Muscle of back (tissue), 11 donors: ENCODE data around the gene LPP. TPM values are rescaled to one million over a fixed set of nuclear protein-coding genes. Genes with fewer than 3 reads are reported as not detected.

Experiments used
- DNase-seq, 3 donors: peaks; one replicate each; pipeline versions ENCODE4 v3.0.0 to v3.0.0-alpha.2; 2013
- polyA plus RNA-seq, 10 donors: library from polyadenylated mRNA; unstranded; fragments of 120-200 nt; gene quantifications; one replicate each; pipeline ENCODE4 v1.2.1, GENCODE V29; 2013; ENCODE audit not compliant: insufficient read length in 10 of 10

Gene LPP
- polyA plus RNA-seq, 10 donors: 12.0 to 18.9 (median 16.3) TPM

DNA sequence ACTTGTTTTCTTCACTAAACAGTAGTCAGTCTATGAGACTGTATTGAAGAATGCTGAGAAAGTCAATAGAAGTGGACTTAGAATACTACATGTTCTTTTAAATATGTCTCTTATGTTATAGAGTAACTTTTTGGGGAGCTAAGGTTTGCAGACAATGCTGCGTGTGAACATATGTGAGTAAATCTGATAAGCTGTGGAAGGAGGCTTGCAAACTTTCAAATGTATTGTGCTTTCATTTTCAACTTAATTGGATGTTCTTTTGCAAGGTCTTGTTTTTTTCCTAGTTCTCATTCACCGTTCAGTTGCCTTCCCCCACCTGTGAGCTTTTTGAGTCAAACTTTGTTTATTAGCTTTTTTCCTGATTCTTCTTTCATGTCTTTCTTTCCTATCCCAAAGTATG lies 176.2 kb downstream of the LPP start:
- no peak for DNase-seq

DNA sequence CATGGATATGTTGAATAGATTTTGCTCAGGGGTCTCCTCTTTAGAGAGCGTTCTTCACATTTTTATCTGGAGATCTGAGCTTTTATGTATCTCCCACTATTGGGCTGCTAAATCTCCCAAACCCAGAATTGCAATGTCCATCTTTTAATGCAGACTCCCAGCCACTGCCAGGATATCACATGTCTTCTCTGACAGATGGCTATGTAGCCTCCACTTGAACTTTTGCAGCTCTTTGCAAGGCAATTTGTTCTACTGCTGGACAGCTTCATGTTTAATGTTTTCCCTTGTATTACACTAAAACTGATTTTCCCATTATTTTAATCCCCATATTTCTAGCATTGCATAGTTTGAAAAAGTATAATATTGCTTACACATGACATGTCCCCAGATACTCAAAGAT lies 177.2 kb downstream of the LPP start:
- peak in 2 of 3 donors; percentile 47 to 65 for DNase-seq

GRCh38 chr3:188332085-188332484 lies 178.1 kb downstream of the LPP start:
- no peak for DNase-seq

- no peak for DNase-seq
Observed at GRCh38 chr3:188335656-188336055, 181.7 kb downstream of the LPP start.

DNA sequence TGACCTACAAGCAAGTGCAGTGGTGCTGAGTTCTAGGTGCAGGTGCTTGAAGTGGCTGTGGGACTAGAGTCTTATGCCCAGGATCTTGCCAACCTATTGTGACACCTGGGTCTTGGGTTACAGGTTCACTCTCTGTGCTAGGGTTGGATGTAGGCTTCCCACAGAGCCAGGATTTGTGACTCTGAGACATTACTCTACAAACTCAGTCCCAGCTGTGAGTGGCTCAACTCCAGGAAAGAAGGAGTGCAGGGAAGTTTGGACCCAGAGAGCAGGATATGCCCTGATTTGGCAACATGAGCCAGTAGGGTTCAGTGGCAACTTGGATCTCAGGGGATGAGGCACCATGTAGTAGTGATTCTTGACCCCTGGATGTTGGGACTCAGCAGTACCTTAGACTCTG lies 182.2 kb downstream of the LPP start:
- DNase-seq: no peak

- no peak for DNase-seq
Observed at GRCh38 chr3:188337232-188337631, 183.3 kb downstream of the LPP start.

- no peak for DNase-seq
Observed at GRCh38 chr3:188338086-188338485, 184.1 kb downstream of the LPP start.

GRCh38 chr3:188339410-188340295 lies 185.7 kb downstream of the LPP start:
- DNase-seq: no peak

- no peak for DNase-seq
Observed at GRCh38 chr3:188341501-188341900, 187.5 kb downstream of the LPP start.

DNA sequence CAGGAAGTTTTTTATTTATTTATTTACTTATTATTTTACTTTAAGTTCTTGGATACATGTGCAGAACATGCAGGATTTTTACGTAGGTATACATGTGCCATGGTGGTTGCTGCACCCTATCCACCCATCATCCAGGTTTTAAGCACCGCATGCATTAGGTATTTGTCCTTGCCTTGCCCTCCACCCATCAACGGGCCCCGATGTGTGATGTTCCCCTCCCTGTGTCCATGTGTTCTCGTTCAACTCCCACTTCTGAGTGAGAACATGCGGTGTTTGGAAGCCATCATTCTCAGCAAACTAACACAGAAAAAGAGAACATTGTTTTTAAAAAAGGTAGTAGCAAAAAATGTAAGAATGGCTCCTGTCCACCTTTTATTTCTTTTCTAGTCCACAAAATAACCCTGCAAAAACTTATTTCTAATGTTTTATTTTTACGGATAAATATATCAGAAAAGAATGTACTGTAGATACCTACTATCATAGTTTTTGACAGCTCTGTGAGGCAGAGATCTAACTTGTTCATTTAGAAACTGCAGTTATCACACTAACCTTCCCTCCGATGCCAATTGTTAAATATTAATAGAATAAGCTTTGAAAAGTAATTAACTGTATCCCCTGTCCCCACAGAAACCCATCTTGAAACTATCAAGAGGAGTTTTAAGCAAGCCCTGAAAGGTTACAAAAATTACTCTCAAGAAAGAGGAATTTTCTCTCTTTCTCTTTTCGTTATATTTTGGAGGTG lies 189.2 kb downstream of the LPP start:
- no peak for DNase-seq

DNA sequence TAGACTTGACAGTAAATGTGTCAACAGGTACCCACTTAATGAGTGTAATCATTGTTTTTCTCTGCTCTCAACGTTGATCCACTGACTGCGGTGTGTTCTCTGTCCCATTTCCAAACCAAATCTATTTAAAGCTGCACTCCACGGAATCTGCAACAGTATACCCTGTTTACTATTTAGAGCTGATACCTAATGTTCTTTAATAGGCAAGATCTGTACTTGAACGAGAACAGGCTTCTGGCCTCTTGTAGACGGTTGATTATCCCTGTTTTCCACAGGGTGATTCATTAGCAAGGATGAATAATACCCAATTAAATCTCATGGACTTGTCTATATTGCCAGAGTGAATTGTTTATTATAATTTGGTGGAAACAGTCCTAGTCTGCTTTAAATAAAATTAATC lies 189.9 kb downstream of the LPP start:
- DNase-seq: peak in 1 of 3 donors; percentile 31

DNA sequence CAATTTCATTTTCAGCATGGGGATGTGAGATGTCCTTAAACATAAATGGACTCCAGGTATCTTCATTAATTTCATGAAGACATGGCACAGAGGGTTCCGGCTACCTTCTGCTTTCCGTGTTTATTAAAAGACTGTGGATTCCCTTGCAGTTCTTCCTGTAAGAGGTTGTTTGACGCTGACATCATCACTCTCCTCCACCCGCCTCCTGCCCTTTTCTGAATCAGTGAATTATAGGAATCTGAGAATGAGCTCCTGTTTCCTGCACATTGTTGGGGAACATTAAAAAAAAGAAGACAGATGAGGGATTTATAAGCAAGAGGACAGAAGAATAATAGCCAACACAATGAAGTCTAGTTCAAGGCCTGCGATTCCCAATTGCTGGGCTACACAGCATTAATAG lies 191.3 kb downstream of the LPP start:
- no peak for DNase-seq

GRCh38 chr3:188348435-188349244 lies 194.7 kb downstream of the LPP start:
- peak; percentile 52 to 92 (median 67) for DNase-seq

- peak in 1 of 3 donors; percentile 52 for DNase-seq
Observed at GRCh38 chr3:188349351-188349901, 195.5 kb downstream of the LPP start.

GRCh38 chr3:188349933-188350332 lies 196.0 kb downstream of the LPP start:
- DNase-seq: no peak

- no peak for DNase-seq
Observed at GRCh38 chr3:188350961-188351360, 197.0 kb downstream of the LPP start.

DNA sequence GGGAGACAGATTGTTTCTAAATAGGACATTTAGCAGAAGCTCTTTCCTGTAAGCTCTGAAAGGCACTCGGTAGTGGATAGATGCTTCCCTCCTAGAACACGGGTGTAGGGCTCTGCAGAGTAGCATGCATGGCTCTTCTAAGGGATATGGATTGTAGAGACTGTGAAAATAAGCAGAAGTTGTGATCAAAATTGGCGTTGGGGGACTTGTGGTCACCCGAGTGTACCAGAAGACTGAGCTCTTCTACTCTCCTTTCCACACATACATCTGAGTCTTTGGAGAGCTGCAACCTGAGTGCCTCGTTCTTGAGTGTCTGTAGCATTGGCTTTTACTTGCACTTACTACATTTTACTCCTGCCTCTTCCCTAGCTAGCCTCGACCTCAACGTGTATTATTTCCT lies 197.7 kb downstream of the LPP start:
- DNase-seq: no peak

- DNase-seq: no peak
Observed at GRCh38 chr3:188352196-188352927, 198.4 kb downstream of the LPP start.

GRCh38 chr3:188353426-188353825 lies 199.5 kb downstream of the LPP start:
- no peak for DNase-seq

- no peak for DNase-seq
Observed at GRCh38 chr3:188358787-188359493, 205.0 kb downstream of the LPP start.
